GM23248 (cell line): ENCODE data around the gene HPD. TPM values are rescaled to one million over a fixed set of nuclear protein-coding genes. Genes with fewer than 3 reads are reported as not detected.

Experiments
- DNase-seq: peaks from one replicate; pipeline ENCODE4 v3.0.0-alpha.2; 2015
- H2AFZ ChIP-seq: fragments of 200-600 bp; sonication (generic); 2 replicates; pipeline ENCODE4 v1.6.1; 2016; ENCODE audit warnings: antibody characterized with exemption
- H3F3A ChIP-seq: fragments of 200-600 bp; sonication (generic); 2 replicates; pipeline ENCODE4 v1.6.1; 2016; ENCODE audit warnings: mild to moderate bottlenecking, antibody characterized with exemption, mixed run types; ENCODE audit not compliant: insufficient read depth
- H3K27ac ChIP-seq: fragments of 200-600 bp; sonication (generic); 2 replicates; pipeline ENCODE4 v1.5.1; 2016; ENCODE audit warnings: mild to moderate bottlenecking
- H3K27me3 ChIP-seq: fragments of 200-600 bp; sonication (generic); replicated peaks from 2 replicates; pipeline ENCODE4 v1.6.1; 2016; ENCODE audit warnings: mild to moderate bottlenecking; ENCODE audit not compliant: insufficient read depth
- H3K36me3 ChIP-seq: fragments of 200-600 bp; sonication (generic); 2 replicates; pipeline ENCODE4 v1.6.1; 2016; ENCODE audit warnings: low read depth, mild to moderate bottlenecking
- H3K4me1 ChIP-seq: fragments of 200-600 bp; sonication (generic); 2 replicates; pipeline ENCODE4 v1.6.1; 2016; ENCODE audit warnings: mild to moderate bottlenecking; ENCODE audit not compliant: insufficient read depth
- H3K4me2 ChIP-seq: fragments of 200-600 bp; sonication (generic); one replicate; pipeline ENCODE4 v1.6.1; 2016; ENCODE audit warnings: mild to moderate bottlenecking; ENCODE audit not compliant: unreplicated experiment
- H3K4me3 ChIP-seq: fragments of 200-600 bp; sonication (generic); 2 replicates; pipeline ENCODE4 v1.5.1; 2016; ENCODE audit warnings: mild to moderate bottlenecking
- H3K79me2 ChIP-seq: fragments of 200-600 bp; sonication (generic); 2 replicates; pipeline ENCODE4 v1.6.1; 2016; ENCODE audit warnings: mild to moderate bottlenecking; ENCODE audit not compliant: insufficient read depth
- H3K9ac ChIP-seq: fragments of 200-600 bp; sonication (generic); 2 replicates; pipeline ENCODE4 v1.6.1; 2016; ENCODE audit warnings: mild to moderate bottlenecking
- H3K9me2 ChIP-seq: fragments of 200-600 bp; sonication (generic); 2 replicates; pipeline ENCODE4 v1.6.1; 2016; ENCODE audit warnings: mixed run types, mild to moderate bottlenecking, moderate library complexity; ENCODE audit not compliant: insufficient read depth
- H3K9me3 ChIP-seq: fragments of 200-600 bp; sonication (generic); one replicate; pipeline ENCODE4 v1.6.1; 2017; ENCODE audit warnings: low read depth
- H4K20me1 ChIP-seq: fragments of 200-600 bp; sonication (generic); 2 replicates; pipeline ENCODE4 v1.6.0; 2016; ENCODE audit not compliant: insufficient read depth
- EZH2 ChIP-seq: fragments of 200-600 bp; sonication (generic); IDR thresholded peaks from 2 replicates; pipeline ENCODE4 v1.6.1; 2018; ENCODE audit warnings: antibody characterized with exemption, mild to moderate bottlenecking; ENCODE audit not compliant: insufficient read depth, poor library complexity, severe bottlenecking
- EZH2phosphoT487 ChIP-seq: fragments of 200-600 bp; sonication (generic); IDR thresholded peaks from 2 replicates; pipeline ENCODE4 v1.6.1; 2018; ENCODE audit warnings: antibody characterized with exemption, moderate library complexity, mild to moderate bottlenecking, low read depth; ENCODE audit not compliant: insufficient read depth
- WGBS, 2 experiments: methylation state at CpG; one replicate each; pipeline ENCODE4 v1.1.6; 2015 to 2017; ENCODE audit warnings: low lambda C conversion rate in 2 of 2, low coverage in 1 of 2; ENCODE audit errors: missing lambda C conversion rate in 2 of 2; 5-methylcytosine and 5-hydroxymethylcytosine counted together
- in situ Hi-C: fragments of 300-500 bp; cut with MboI; formaldehyde crosslinking; loops from 2 replicates; pipeline ENCODE4 v1.15.0; 2020
- polyA plus RNA-seq: library from polyadenylated mRNA; unstranded; fragments of >200 nt; fragmentation: Nextera tagmentation; extraction: Ambion mirVana; gene quantifications from 2 replicates; pipeline ENCODE4 v1.2.1, GENCODE V29; 2016
- total RNA-seq: library from RNA; depleted of rRNA; stranded (reverse); fragments of >200 nt; shearing (Covaris generic); gene quantifications from 2 replicates; pipeline ENCODE4 v1.2.3, GENCODE V29; 2014

HPD gene
- total and polyA plus RNA-seq, 2 experiments from 2014 or later, result not detected

GRCh38 chr12:121797937-121798786 is 60.5 kb downstream of the HPD start:
- Histone ChIP-seq H3K36me3 (no peaks in the 10 kb centered on the region), H3K27me3 (no peaks in the 10 kb centered on the region), H4K20me1 (no peaks in the 10 kb centered on the region), H3F3A (peaks cover 42% of the 10 kb centered on the region), H3K9me2 (no peaks in the 10 kb centered on the region), H3K9ac (peak overlapping the region; percentile 99), H3K4me2 (peak overlapping the region; percentile 74), H3K4me3 (peak overlapping the region; percentile 80), H2AFZ (no peak overlapping the region), H3K79me2 (peaks cover 56% of the 10 kb centered on the region), H3K27ac (peak overlapping the region; percentile 99), H3K4me1 (peaks cover 43% of the 10 kb centered on the region), H3K9me3 (no peaks in the 10 kb centered on the region)
- in situ Hi-C loops, result no loop called here
- 41 to 44% methylated on average over 17 to 19 of the region's 19 CpGs for WGBS, 2 experiments
- TF ChIP-seq EZH2 (no peak), EZH2phosphoT487 (no peak)
- peak; percentile 37 for DNase-seq

GRCh38 chr12:121796855-121797751 is 61.6 kb downstream of the HPD start:
- 6 to 8% methylated on average over 37 to 39 of the region's 39 CpGs for WGBS, 2 experiments
- Histone ChIP-seq H3K36me3 (no peaks in the 10 kb centered on the region), H3K4me3 (peak overlapping the region; percentile 80), H3K27me3 (no peaks in the 10 kb centered on the region), H3K4me2 (peak overlapping the region; percentile 74), H3K9me2 (no peaks in the 10 kb centered on the region), H3K9ac (peak overlapping the region; percentile 99), H4K20me1 (no peaks in the 10 kb centered on the region), H3F3A (peaks cover 36% of the 10 kb centered on the region), H3K9me3 (no peaks in the 10 kb centered on the region), H3K27ac (peak overlapping the region; percentile 99), H3K79me2 (peaks cover 50% of the 10 kb centered on the region), H2AFZ (no peak overlapping the region), H3K4me1 (peaks cover 38% of the 10 kb centered on the region)
- DNase-seq, result peak; percentile 96
- in situ Hi-C loops, result no loop called here
- no peak for TF ChIP-seq EZH2

GRCh38 chr12:121795034-121795968 is 63.4 kb downstream of the HPD start:
- no peaks in the 10 kb centered on the region for H3K36me3 ChIP-seq
- WGBS, 2 experiments, result 32 to 40% methylated on average over 14 to 15 of the region's 15 CpGs
- H3K27ac ChIP-seq, result peak overlapping the region; percentile 86
- H3K4me1 ChIP-seq, result peaks cover 31% of the 10 kb centered on the region
- TF ChIP-seq EZH2phosphoT487, result no peak
- TF ChIP-seq EZH2, result no peak
- peak overlapping the region; percentile 55 for H3K4me2 ChIP-seq
- H4K20me1 ChIP-seq, result no peaks in the 10 kb centered on the region
- H3K27me3 ChIP-seq, result no peaks in the 10 kb centered on the region
- H3K79me2 ChIP-seq, result peaks cover 38% of the 10 kb centered on the region
- peak overlapping the region; percentile 40 for H3K4me3 ChIP-seq
- in situ Hi-C loops, result no loop called here
- no peaks in the 10 kb centered on the region for H3K9me2 ChIP-seq
- peak; percentile 82 for DNase-seq
- peak overlapping the region; percentile 24; the same call in 1 of the 2 replicates for H2AFZ ChIP-seq
- peak overlapping the region; percentile 82 for H3K9ac ChIP-seq
- no peaks in the 10 kb centered on the region for H3K9me3 ChIP-seq
- H3F3A ChIP-seq, result peaks cover 25% of the 10 kb centered on the region
